HepG2 (cell line): ENCODE data around the gene GNA12. TPM values are rescaled to one million over a fixed set of nuclear protein-coding genes. Genes with fewer than 3 reads are reported as not detected.
A peak's percentile ranks its signal among the peaks of the same experiment; 100 is the strongest.

ENCODE experiments used
- ATAC-seq: fragments of 200-7000 bp; cut with Tn5 transposase; 3 replicates; pipeline ENCODE4 v1.9.1; 2020; ENCODE audit warnings: mild to moderate bottlenecking, moderate library complexity
- BruUV-seq: library from RNA; stranded (reverse); fragments of 400-500 nt; replicated peaks from 2 replicates; lab custom pipeline; 2021; lab: Mats Ljungman, UMichigan
- CTCF ChIA-PET: fragments of 300-600 bp; formaldehyde crosslinking; extraction: SDS; loops from one replicate; lab custom pipeline; 2021; ENCODE audit warnings: low total read pairs, inconsistent platforms, low intra/inter-chr PET ratio; lab: Yijun Ruan, JAX
- POLR2A ChIA-PET: fragments of 350-600 bp; sonication (Branson Sonifier 250); formaldehyde crosslinking; loops from one replicate; lab custom pipeline; 2020; ENCODE audit warnings: antibody characterized with exemption, inconsistent platforms; lab: Yijun Ruan, JAX
- DNase-seq: peaks from one replicate; pipeline ENCODE4 v3.0.0-alpha.2; 2015; ENCODE audit warnings: low spot score
- FAIRE-seq: peaks from 3 replicates; lab custom pipeline; 2011; peaks lifted over from hg19 to GRCh38; lab: Jason Lieb, UNC
- H2AFZ ChIP-seq: one replicate; pipeline ENCODE4 v1.6.1; 2011; ENCODE audit warnings: low read length, inconsistent platforms
- H3K27ac ChIP-seq: fragments of 300-600 bp; 3 replicates; pipeline ENCODE4 v1.8.0; 2011; ENCODE audit warnings: mixed run types, mild to moderate bottlenecking, mixed read lengths, low read length, inconsistent platforms; ENCODE audit not compliant: insufficient read depth; ENCODE audit errors: extremely low read length
- H3K27me3 ChIP-seq, 2 experiments: fragments of 200-600 bp in 1 of 2; 2 replicates in 1 of 2; 3 replicates in 1 of 2; pipeline versions ENCODE4 v1.6.0 to v1.8.0; 2011; ENCODE audit warnings: low read length in 2 of 2, mild to moderate bottlenecking in 2 of 2, moderate library complexity in 2 of 2, inconsistent platforms in 1 of 2; ENCODE audit not compliant: insufficient read depth in 2 of 2, control insufficient read depth in 1 of 2
- H3K36me3 ChIP-seq, 2 experiments: fragments of 200-600 bp in 1 of 2; replicated peaks in 1 of 2; 2 replicates in 1 of 2; 3 replicates in 1 of 2; pipeline versions ENCODE4 v1.5.1 to v1.8.0; 2011; ENCODE audit warnings: low read length in 2 of 2, inconsistent platforms in 1 of 2; ENCODE audit not compliant: insufficient read depth in 2 of 2, control insufficient read depth in 1 of 2
- H3K4me1 ChIP-seq: 2 replicates; pipeline ENCODE4 v1.5.1; 2012; ENCODE audit warnings: low read length, inconsistent platforms; ENCODE audit not compliant: insufficient read depth
- H3K4me2 ChIP-seq: 2 replicates; pipeline ENCODE4 v1.6.0; 2011; ENCODE audit warnings: low read depth, low read length, inconsistent platforms
- H3K4me3 ChIP-seq, 3 experiments: fragments of 200-600 bp in 1 of 3; sonication (generic), shearing (Covaris generic) in 1 of 3; replicated peaks in 1 of 3; 2 replicates each; pipeline ENCODE4 v1.5.1; 2011 to 2016; ENCODE audit warnings: low read length in 3 of 3, inconsistent platforms in 2 of 3, low read depth in 2 of 3, mild to moderate bottlenecking in 2 of 3, control low read depth in 1 of 3, mixed read lengths in 1 of 3; ENCODE audit not compliant: insufficient read depth in 1 of 3
- H3K79me2 ChIP-seq: one replicate; pipeline ENCODE4 v1.6.1; 2011; ENCODE audit warnings: low read length, inconsistent platforms; ENCODE audit not compliant: insufficient read depth
- H3K9ac ChIP-seq: 2 replicates; pipeline ENCODE4 v1.6.0; 2011; ENCODE audit warnings: mild to moderate bottlenecking, low read depth, low read length, inconsistent platforms; ENCODE audit not compliant: insufficient read depth
- H3K9me3 ChIP-seq: 2 replicates; pipeline ENCODE4 v1.5.1; 2012; ENCODE audit warnings: mild to moderate bottlenecking, low read length
- H4K20me1 ChIP-seq: 2 replicates; pipeline ENCODE4 v1.6.0; 2011; ENCODE audit warnings: inconsistent platforms, mild to moderate bottlenecking, low read length, moderate library complexity; ENCODE audit not compliant: insufficient read depth
- GATAD2A ChIP-seq: IDR thresholded peaks from 2 replicates; pipeline ENCODE4 v1.6.1; 2016
- HNRNPH1 ChIP-seq: fragments of 200-400 bp; formaldehyde crosslinking; optimal IDR thresholded peaks from 2 replicates; pipeline ENCODE3; 2017; ENCODE audit warnings: mild to moderate bottlenecking, low read depth, low read length
- KLF11 ChIP-seq: IDR thresholded peaks from 2 replicates; pipeline ENCODE4 v1.6.1; 2016; ENCODE audit warnings: missing compliant biosample characterization
- MBNL3 ChIP-seq: fragments of 250-450 bp; sonication (Bioruptor Pico); conservative IDR thresholded peaks from 2 replicates; pipeline ENCODE4 v1.8.0; 2022; ENCODE audit warnings: mild to moderate bottlenecking, inconsistent platforms
- MEIS2 ChIP-seq: sonication (generic); formaldehyde crosslinking; IDR thresholded peaks from 2 replicates; pipeline ENCODE4 v1.9.0; 2021; ENCODE audit warnings: mild to moderate bottlenecking, missing genetic modification reagents
- SAP130 ChIP-seq: IDR thresholded peaks from 2 replicates; pipeline ENCODE4 v1.6.1; 2016; ENCODE audit warnings: low read depth
- SOX6 ChIP-seq, 2 experiments: fragments of 450-650 bp in 1 of 2; sonication (generic) in 1 of 2; formaldehyde crosslinking in 1 of 2; IDR thresholded peaks; 2 replicates each; pipeline versions ENCODE4 v1.4.0 to v1.6.1; 2017 to 2020; ENCODE audit warnings: antibody characterized with exemption in 1 of 2, mild to moderate bottlenecking in 1 of 2, missing genetic modification reagents in 1 of 2
- ZNF264 ChIP-seq: sonication (generic); formaldehyde crosslinking; IDR thresholded peaks from 2 replicates; pipeline ENCODE4 v1.4.0; 2020; ENCODE audit warnings: missing genetic modification reagents
- ZNF333 ChIP-seq: sonication (generic); formaldehyde crosslinking; IDR thresholded peaks from 2 replicates; pipeline ENCODE4 v1.4.0; 2020; ENCODE audit warnings: mild to moderate bottlenecking, missing genetic modification reagents, borderline replicate concordance
- ZNF441 ChIP-seq: sonication (generic); formaldehyde crosslinking; IDR thresholded peaks from 2 replicates; pipeline ENCODE4 v1.7.0; 2021; ENCODE audit warnings: missing genetic modification reagents, borderline replicate concordance
- ZNF709 ChIP-seq: sonication (generic); formaldehyde crosslinking; IDR thresholded peaks from 2 replicates; pipeline ENCODE4 v1.5.0; 2020; ENCODE audit warnings: mild to moderate bottlenecking, missing genetic modification reagents
- ZNF776 ChIP-seq: sonication (generic); formaldehyde crosslinking; IDR thresholded peaks from 2 replicates; pipeline ENCODE4 v1.4.0; 2020; ENCODE audit warnings: mild to moderate bottlenecking, missing genetic modification reagents
- ZNF781 ChIP-seq: sonication (generic); formaldehyde crosslinking; IDR thresholded peaks from 2 replicates; pipeline ENCODE4 v1.5.1; 2020; ENCODE audit warnings: borderline replicate concordance, mild to moderate bottlenecking, missing genetic modification reagents; ENCODE audit errors: not compliant biosample characterization
- WGBS: methylation state at CpG from one replicate; pipeline ENCODE4 v1.1.6; 2017; ENCODE audit warnings: low lambda C conversion rate; 5-methylcytosine and 5-hydroxymethylcytosine counted together
- in situ Hi-C: cut with HindIII; loops from 2 replicates; pipeline ENCODE4 v1.10.0; 2017; ENCODE audit warnings: low pct_unique_long_range_greater_than_20kb; ENCODE audit not compliant: extremely low pct_ligation_motif_present
- intact Hi-C: fragments of 100-400 bp; cut with micrococcal nuclease; formaldehyde crosslinking; loops from one replicate; pipeline ENCODE4 v1.10.0; 2022; ENCODE audit not compliant: unreplicated experiment
- polyA plus RNA-seq, 8 experiments: library from polyadenylated mRNA; depleted of rRNA in 3 of 8; stranded (reverse) in 7 of 8; unstranded in 1 of 8; fragments of >200 nt; fragmentation: Illumina TruSeq in 4 of 8; extraction: Trizol in 4 of 8; gene quantifications; 2 replicates each; pipeline versions ENCODE4 v1.2.1 to v1.2.3, GENCODE V29; 2011 to 2016; ENCODE audit warnings: low read depth in 4 of 8, missing spikeins in 1 of 8, mixed read lengths in 1 of 8; ENCODE audit not compliant: insufficient read depth in 1 of 8
- total RNA-seq, 5 experiments: library from RNA; depleted of rRNA; stranded (reverse); fragments of >200 nt; fragmentation: Illumina TruSeq; extraction: Trizol; gene quantifications; 2 replicates each; pipeline ENCODE4 v1.2.3, GENCODE V29; 2016; ENCODE audit warnings: low read depth in 1 of 5
- TF ChIP-seq, protein P1 (sequence below): sonication (generic); formaldehyde crosslinking; IDR thresholded peaks from 2 replicates; pipeline ENCODE4 v1.4.0; 2020; ENCODE audit warnings: missing genetic modification reagents, low read depth, mild to moderate bottlenecking, borderline replicate concordance
- TF ChIP-seq, protein P2 (sequence below): fragments of 450-650 bp; IDR thresholded peaks from 2 replicates; pipeline ENCODE4 v1.6.1; 2017
- TF ChIP-seq, protein P3 (sequence below): sonication (generic); formaldehyde crosslinking; IDR thresholded peaks from 2 replicates; pipeline ENCODE4 v1.4.0; 2020; ENCODE audit warnings: mild to moderate bottlenecking, missing genetic modification reagents
- TF ChIP-seq, protein P4 (sequence below): sonication (generic); formaldehyde crosslinking; IDR thresholded peaks from 2 replicates; pipeline ENCODE4 v1.8.0; 2022; ENCODE audit warnings: mild to moderate bottlenecking, missing genetic modification reagents, moderate library complexity
- TF ChIP-seq, protein P5 (sequence below): sonication (generic); formaldehyde crosslinking; IDR thresholded peaks from 2 replicates; pipeline ENCODE4 v1.4.0; 2020; ENCODE audit warnings: missing genetic modification reagents

The GNA12 gene
- total and polyA plus RNA-seq, 2 of the 13 experiments (the other 11 are each of a cell fraction or from before 2014, with no cell fraction given): 16.2 to 50.9 TPM

DNA sequence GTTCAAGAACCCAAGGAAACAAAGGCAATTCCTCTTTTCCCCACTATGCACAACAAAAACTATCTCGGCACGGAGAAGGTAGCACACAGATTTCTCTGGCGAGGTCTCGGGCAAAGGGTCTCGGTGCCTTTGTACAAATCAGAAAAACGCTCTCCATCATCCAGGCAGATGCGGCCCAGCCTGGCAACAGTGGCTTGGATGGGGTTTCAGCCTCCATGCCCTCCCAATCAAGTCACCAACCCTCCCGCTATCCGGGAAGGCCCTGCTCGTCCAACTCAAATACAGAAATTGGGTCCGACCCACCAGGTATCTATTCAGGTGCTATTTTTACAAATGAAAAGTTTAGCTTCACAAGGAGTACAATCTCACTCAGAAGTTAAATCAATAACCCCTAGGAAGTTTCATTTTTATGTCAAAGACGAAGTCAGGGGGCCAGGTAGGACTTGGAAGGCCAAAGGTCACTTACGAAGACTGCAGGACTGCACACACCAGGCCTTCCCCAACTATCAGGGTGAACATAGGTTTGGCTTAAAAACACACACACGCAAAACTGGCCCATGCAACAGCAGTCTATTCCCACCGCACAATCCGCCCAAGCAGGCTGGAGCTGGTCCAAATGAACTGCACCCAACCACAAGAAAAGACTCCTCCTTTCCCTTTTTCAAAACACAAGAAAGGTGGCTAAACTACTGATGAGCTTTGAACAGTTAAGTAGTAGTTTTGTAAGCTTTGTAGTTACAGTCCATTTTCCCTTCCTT, 43.0 kb downstream of the GNA12 start:
- Histone ChIP-seq H3K9ac (peak overlapping the region; percentile 84), H3K4me3 (peak overlapping the region in 2 of 3 experiments; percentile 2 to 25; a peak in 1 of 6 replicates), H3K4me2 (peak overlapping the region; percentile 98), H3K27me3 (no peaks in the 10 kb centered on the region), H4K20me1 (no peaks in the 10 kb centered on the region), H3K79me2 (peaks cover 85% of the 10 kb centered on the region), H3K27ac (peak overlapping the region; percentile 97), H3K9me3 (no peaks in the 10 kb centered on the region), H3K4me1 (peaks cover 94% of the 10 kb centered on the region), H2AFZ (no peak overlapping the region), H3K36me3 (peaks cover 0 to 1% of the 10 kb centered on the region in 2 experiments; a peak in 2 of 5 replicates)
- ChIA-PET POLR2A (interaction anchor here (0.8 to 1.9 kb wide), 9 partner anchors 10 to 63 kb away, joined by 3 to 12 read pairs (median 5); no protein-coding TSS in a partner anchor), CTCF (no interaction called here)
- no peak for FAIRE-seq
- DNase-seq: peak; percentile 34
- ATAC-seq: no peak
- BruUV-seq: no TSS peak
- in situ Hi-C loops (no loop called here), intact Hi-C loops (loop anchor here (5.0 kb wide), 2 partner anchors 44 to 61 kb away; no protein-coding TSS in a partner anchor)
- 70% methylated on average over 16 of the region's 16 CpGs for WGBS
- TF ChIP-seq MBNL3 (CRISPR knock-in tag): no peak
- TF ChIP-seq KLF11 (CRISPR knock-in tag): 0 out of 2 replicates have a peak, but pooled peaks have one; percentile 8
- peak; percentile 8; the same call in 1 of the 2 replicates for TF ChIP-seq SAP130
- TF ChIP-seq ZNF709: no peak
- no peak for TF ChIP-seq MEIS2 (CRISPR knock-in tag)
- TF ChIP-seq, protein P1, sequence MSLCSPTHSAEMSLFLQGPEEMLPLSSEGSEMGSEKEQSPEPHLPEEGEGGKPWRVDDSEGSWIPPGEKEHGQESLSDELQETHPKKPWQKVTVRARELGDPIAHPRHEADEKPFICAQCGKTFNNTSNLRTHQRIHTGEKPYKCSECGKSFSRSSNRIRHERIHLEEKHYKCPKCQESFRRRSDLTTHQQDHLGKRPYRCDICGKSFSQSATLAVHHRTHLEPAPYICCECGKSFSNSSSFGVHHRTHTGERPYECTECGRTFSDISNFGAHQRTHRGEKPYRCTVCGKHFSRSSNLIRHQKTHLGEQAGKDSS (CRISPR knock-in tag): no peak
- TF ChIP-seq HNRNPH1: no peak
- TF ChIP-seq ZNF264: no peak
- TF ChIP-seq ZNF441 (CRISPR knock-in tag): peak; percentile 96
- peak; percentile 18; the same call in 1 of the 2 replicates for TF ChIP-seq GATAD2A
- TF ChIP-seq, protein P2, sequence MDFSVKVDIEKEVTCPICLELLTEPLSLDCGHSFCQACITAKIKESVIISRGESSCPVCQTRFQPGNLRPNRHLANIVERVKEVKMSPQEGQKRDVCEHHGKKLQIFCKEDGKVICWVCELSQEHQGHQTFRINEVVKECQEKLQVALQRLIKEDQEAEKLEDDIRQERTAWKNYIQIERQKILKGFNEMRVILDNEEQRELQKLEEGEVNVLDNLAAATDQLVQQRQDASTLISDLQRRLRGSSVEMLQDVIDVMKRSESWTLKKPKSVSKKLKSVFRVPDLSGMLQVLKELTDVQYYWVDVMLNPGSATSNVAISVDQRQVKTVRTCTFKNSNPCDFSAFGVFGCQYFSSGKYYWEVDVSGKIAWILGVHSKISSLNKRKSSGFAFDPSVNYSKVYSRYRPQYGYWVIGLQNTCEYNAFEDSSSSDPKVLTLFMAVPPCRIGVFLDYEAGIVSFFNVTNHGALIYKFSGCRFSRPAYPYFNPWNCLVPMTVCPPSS: no peak
- TF ChIP-seq, protein P3, sequence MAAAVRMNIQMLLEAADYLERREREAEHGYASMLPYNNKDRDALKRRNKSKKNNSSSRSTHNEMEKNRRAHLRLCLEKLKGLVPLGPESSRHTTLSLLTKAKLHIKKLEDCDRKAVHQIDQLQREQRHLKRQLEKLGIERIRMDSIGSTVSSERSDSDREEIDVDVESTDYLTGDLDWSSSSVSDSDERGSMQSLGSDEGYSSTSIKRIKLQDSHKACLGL: no peak
- TF ChIP-seq, protein P4, sequence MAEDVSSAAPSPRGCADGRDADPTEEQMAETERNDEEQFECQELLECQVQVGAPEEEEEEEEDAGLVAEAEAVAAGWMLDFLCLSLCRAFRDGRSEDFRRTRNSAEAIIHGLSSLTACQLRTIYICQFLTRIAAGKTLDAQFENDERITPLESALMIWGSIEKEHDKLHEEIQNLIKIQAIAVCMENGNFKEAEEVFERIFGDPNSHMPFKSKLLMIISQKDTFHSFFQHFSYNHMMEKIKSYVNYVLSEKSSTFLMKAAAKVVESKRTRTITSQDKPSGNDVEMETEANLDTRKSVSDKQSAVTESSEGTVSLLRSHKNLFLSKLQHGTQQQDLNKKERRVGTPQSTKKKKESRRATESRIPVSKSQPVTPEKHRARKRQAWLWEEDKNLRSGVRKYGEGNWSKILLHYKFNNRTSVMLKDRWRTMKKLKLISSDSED: no peak
- TF ChIP-seq ZNF776 (CRISPR knock-in tag): no peak
- TF ChIP-seq, protein P5, sequence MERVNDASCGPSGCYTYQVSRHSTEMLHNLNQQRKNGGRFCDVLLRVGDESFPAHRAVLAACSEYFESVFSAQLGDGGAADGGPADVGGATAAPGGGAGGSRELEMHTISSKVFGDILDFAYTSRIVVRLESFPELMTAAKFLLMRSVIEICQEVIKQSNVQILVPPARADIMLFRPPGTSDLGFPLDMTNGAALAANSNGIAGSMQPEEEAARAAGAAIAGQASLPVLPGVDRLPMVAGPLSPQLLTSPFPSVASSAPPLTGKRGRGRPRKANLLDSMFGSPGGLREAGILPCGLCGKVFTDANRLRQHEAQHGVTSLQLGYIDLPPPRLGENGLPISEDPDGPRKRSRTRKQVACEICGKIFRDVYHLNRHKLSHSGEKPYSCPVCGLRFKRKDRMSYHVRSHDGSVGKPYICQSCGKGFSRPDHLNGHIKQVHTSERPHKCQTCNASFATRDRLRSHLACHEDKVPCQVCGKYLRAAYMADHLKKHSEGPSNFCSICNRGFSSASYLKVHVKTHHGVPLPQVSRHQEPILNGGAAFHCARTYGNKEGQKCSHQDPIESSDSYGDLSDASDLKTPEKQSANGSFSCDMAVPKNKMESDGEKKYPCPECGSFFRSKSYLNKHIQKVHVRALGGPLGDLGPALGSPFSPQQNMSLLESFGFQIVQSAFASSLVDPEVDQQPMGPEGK: no peak
- TF ChIP-seq SOX6 (IDR thresholded peaks at IDR 0.05): no peak
- peak; percentile 34; the same call in 1 of the 2 replicates for TF ChIP-seq SOX6 (CRISPR knock-in tag; IDR thresholded peaks at IDR 0.05)
- TF ChIP-seq ZNF781: no peak
- no peak for TF ChIP-seq ZNF333 (CRISPR knock-in tag)
